Suprapubic skin (tissue), 4 donors: ENCODE results near the gene SPOCK1. TPM values are rescaled to one million over a fixed set of nuclear protein-coding genes. Genes with fewer than 3 reads are reported as not detected.

Experiments
- DNase-seq, 2 donors: peaks; one replicate each; pipeline ENCODE4 v3.0.0-alpha.2; 2019; ENCODE audit warnings: low spot score in 2 of 2
- H3K27ac ChIP-seq: fragments of 200-600 bp; sonication (generic); one replicate; pipeline ENCODE4 v1.5.1; 2019
- H3K27me3 ChIP-seq: fragments of 200-600 bp; sonication (generic); one replicate; pipeline ENCODE4 v1.5.1; 2019
- H3K36me3 ChIP-seq: fragments of 200-600 bp; sonication (generic); one replicate; pipeline ENCODE4 v1.5.1; 2019
- H3K4me1 ChIP-seq: fragments of 200-600 bp; sonication (generic); one replicate; pipeline ENCODE4 v1.5.1; 2019
- H3K4me3 ChIP-seq: fragments of 200-600 bp; sonication (generic); one replicate; pipeline ENCODE4 v1.5.1; 2019; ENCODE audit warnings: mild to moderate bottlenecking
- H3K9me3 ChIP-seq: fragments of 200-600 bp; sonication (generic); one replicate; pipeline ENCODE4 v1.5.1; 2019
- EP300 ChIP-seq: sonication (generic); formaldehyde crosslinking; IDR thresholded peaks from one replicate; pipeline ENCODE4 v1.6.1; 2017; ENCODE audit warnings: antibody characterized with exemption
- POLR2A ChIP-seq, 2 donors: fragments of 450-650 bp; IDR thresholded peaks; one replicate each; pipeline ENCODE4 v1.6.1; 2017; ENCODE audit warnings: antibody characterized with exemption in 2 of 2, mild to moderate bottlenecking in 2 of 2, moderate library complexity in 2 of 2
- POLR2AphosphoS5 ChIP-seq, 3 donors: sonication (generic); formaldehyde crosslinking; IDR thresholded peaks; one replicate each; pipeline ENCODE4 v1.6.1; 2017; ENCODE audit warnings: antibody characterized with exemption in 3 of 3
- WGBS: methylation state at CpG from one replicate; pipeline ENCODE4 v1.1.5; 2018; 5-methylcytosine and 5-hydroxymethylcytosine counted together
- total RNA-seq, 4 donors: library from RNA; depleted of rRNA; stranded (reverse); fragments of >200 nt; gene quantifications; one replicate each; pipeline ENCODE4 v1.1.0, GENCODE V29; 2016
- TF ChIP-seq, protein P1 (sequence below), 2 donors: fragments of 200-600 bp in 1 of 2; fragments of 450-650 bp in 1 of 2; sonication (generic) in 1 of 2; IDR thresholded peaks; one replicate each; pipeline ENCODE4 v1.5.1; 2016 to 2019; ENCODE audit warnings: antibody characterized with exemption in 2 of 2, mild to moderate bottlenecking in 1 of 2, moderate library complexity in 1 of 2

SPOCK1 gene
- total RNA-seq, 4 donors from 2014 or later: 3.9 to 11.6 (median 5.4) TPM

DNA sequence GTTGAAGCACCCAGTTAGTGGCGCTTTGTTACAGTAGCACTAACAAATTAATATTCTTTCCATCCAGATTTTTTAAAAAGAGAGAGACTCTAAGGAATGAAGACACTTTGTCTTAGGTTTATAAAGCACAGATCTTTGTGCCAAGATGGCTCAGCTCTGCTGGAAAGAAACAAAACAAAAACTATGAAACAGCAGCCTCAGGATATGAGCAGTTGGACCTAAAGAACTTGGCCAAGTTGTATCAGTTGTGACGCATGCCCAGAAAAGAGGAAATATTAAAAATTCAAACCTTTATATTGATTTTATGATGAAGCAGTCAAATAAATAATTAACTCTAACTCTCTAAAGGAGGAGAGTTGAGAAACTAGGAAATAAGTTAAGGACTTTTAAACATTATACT lies 427.2 kb downstream of the SPOCK1 start:
- 29% methylated on average over 2 of the region's 2 CpGs for WGBS
- no peak overlapping the region for H3K4me3 ChIP-seq
- H3K4me1 ChIP-seq: peaks cover 16% of the 10 kb centered on the region
- no peaks in the 10 kb centered on the region for H3K9me3 ChIP-seq
- TF ChIP-seq EP300: no peak
- TF ChIP-seq, protein P1, sequence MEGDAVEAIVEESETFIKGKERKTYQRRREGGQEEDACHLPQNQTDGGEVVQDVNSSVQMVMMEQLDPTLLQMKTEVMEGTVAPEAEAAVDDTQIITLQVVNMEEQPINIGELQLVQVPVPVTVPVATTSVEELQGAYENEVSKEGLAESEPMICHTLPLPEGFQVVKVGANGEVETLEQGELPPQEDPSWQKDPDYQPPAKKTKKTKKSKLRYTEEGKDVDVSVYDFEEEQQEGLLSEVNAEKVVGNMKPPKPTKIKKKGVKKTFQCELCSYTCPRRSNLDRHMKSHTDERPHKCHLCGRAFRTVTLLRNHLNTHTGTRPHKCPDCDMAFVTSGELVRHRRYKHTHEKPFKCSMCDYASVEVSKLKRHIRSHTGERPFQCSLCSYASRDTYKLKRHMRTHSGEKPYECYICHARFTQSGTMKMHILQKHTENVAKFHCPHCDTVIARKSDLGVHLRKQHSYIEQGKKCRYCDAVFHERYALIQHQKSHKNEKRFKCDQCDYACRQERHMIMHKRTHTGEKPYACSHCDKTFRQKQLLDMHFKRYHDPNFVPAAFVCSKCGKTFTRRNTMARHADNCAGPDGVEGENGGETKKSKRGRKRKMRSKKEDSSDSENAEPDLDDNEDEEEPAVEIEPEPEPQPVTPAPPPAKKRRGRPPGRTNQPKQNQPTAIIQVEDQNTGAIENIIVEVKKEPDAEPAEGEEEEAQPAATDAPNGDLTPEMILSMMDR (IDR thresholded peaks at IDR 0.05): no peak
- no peak for TF ChIP-seq POLR2A (IDR thresholded peaks at IDR 0.05)
- no peak for TF ChIP-seq POLR2AphosphoS5 (IDR thresholded peaks at IDR 0.05)
- no peaks in the 10 kb centered on the region for H3K36me3 ChIP-seq
- H3K27me3 ChIP-seq: no peaks in the 10 kb centered on the region
- peak overlapping the region; percentile 66 for H3K27ac ChIP-seq
- DNase-seq: no peak

GRCh38 chr5:137071526-137071925 lies 427.6 kb downstream of the SPOCK1 start:
- H3K27me3 ChIP-seq: no peaks in the 10 kb centered on the region
- TF ChIP-seq, protein P1 (IDR thresholded peaks at IDR 0.05): no peak
- TF ChIP-seq EP300: no peak
- H3K9me3 ChIP-seq: no peaks in the 10 kb centered on the region
- no peak overlapping the region for H3K4me3 ChIP-seq
- no peak overlapping the region for H3K27ac ChIP-seq
- peaks cover 16% of the 10 kb centered on the region for H3K4me1 ChIP-seq
- no peak for DNase-seq
- H3K36me3 ChIP-seq: no peaks in the 10 kb centered on the region
- 59% methylated on average over 3 of the region's 3 CpGs for WGBS

DNA sequence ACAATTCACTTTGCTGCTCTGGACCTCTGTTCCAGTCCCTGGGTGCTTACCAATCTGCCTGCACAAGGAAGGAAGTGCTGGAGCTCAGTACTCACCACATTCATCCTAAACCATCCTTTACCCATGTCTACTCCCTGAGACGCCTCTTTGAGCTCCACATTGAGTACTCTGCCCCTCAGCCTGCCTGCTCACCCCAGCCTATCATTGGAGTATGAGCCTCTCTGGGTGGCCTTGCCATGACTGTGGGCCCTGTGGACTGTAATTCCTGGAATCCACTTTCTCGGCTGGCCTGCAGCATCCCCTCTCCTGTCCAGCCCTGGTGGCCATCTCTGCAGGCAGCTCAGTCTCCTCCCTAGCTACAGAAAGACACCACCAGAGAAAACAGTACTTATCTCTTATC lies 428.6 kb downstream of the SPOCK1 start:
- Histone ChIP-seq H3K36me3 (no peaks in the 10 kb centered on the region), H3K27ac (no peak overlapping the region), H3K9me3 (no peaks in the 10 kb centered on the region), H3K27me3 (no peaks in the 10 kb centered on the region), H3K4me1 (peaks cover 16% of the 10 kb centered on the region), H3K4me3 (no peak overlapping the region)
- no peak for DNase-seq
- WGBS: 94% methylated on average over 2 of the region's 2 CpGs
- TF ChIP-seq, protein P1 (IDR thresholded peaks at IDR 0.05): no peak
- TF ChIP-seq POLR2AphosphoS5 (IDR thresholded peaks at IDR 0.05) (no peak), EP300 (no peak), POLR2A (IDR thresholded peaks at IDR 0.05) (no peak)

GRCh38 chr5:137069358-137069757 lies 429.8 kb downstream of the SPOCK1 start:
- no peaks in the 10 kb centered on the region for H3K36me3 ChIP-seq
- H3K4me3 ChIP-seq: no peak overlapping the region
- no peaks in the 10 kb centered on the region for H3K27me3 ChIP-seq
- H3K4me1 ChIP-seq: peaks cover 16% of the 10 kb centered on the region
- WGBS: 93% methylated on average over 12 of the region's 12 CpGs
- no peak for DNase-seq
- no peak overlapping the region for H3K27ac ChIP-seq
- TF ChIP-seq, protein P1 (IDR thresholded peaks at IDR 0.05): no peak
- no peaks in the 10 kb centered on the region for H3K9me3 ChIP-seq

GRCh38 chr5:137061382-137061781 lies 437.7 kb downstream of the SPOCK1 start:
- DNase-seq: no peak

More at GRCh38 chr5:137061382-137061781, 437.7 kb downstream of the SPOCK1 start:
- no peak overlapping the region for H3K27ac ChIP-seq
- no peaks in the 10 kb centered on the region for H3K36me3 ChIP-seq
- no peak overlapping the region for H3K4me3 ChIP-seq
- TF ChIP-seq, protein P1 (IDR thresholded peaks at IDR 0.05): no peak
- TF ChIP-seq POLR2AphosphoS5 (IDR thresholded peaks at IDR 0.05): no peak
- H3K27me3 ChIP-seq: no peaks in the 10 kb centered on the region
- no peaks in the 10 kb centered on the region for H3K9me3 ChIP-seq
- WGBS: 58% methylated on average over 4 of the region's 4 CpGs
- no peaks in the 10 kb centered on the region for H3K4me1 ChIP-seq
